ENCODE measurements around the gene KIF11. TPM values are rescaled to one million over a fixed set of nuclear protein-coding genes. Genes with fewer than 3 reads are reported as not detected.

The KIF11 gene
- total and polyA plus RNA-seq, 9 of the 15 experiments (the other 6 are each of a cell fraction or from before 2014, with no cell fraction given): 11.3 to 54.4 (median 29.2) TPM

GRCh38 chr10:92573798-92574547, 19.0 kb upstream of the KIF11 start, which contains the start of gene IDE (continued):
- TF ChIP-seq TRIM24 (IDR thresholded peaks at IDR 0.05): 0 out of 4 replicates have a peak, but pooled peaks of 1 of the 2 experiments have one; percentile 33
- TF ChIP-seq TOE1 (IDR thresholded peaks at IDR 0.05; ENCODE audit: borderline replicate concordance): peak; percentile 77; the same call in 1 of the 2 replicates
- TF ChIP-seq TOE1 (CRISPR knock-in tag; IDR thresholded peaks at IDR 0.05; ENCODE audit: borderline replicate concordance, low read depth): no peak
- peak; percentile 79 for TF ChIP-seq NFE2 (IDR thresholded peaks at IDR 0.05; ENCODE audit: low read depth)
- no peak for TF ChIP-seq ATF1 (CRISPR knock-in tag; IDR thresholded peaks at IDR 0.05)
- TF ChIP-seq ATF1 (tag; IDR thresholded peaks at IDR 0.05): peak; percentile 67
- peak; percentile 46; the same call in 1 of the 2 replicates for TF ChIP-seq SMARCA4 (IDR thresholded peaks at IDR 0.05)
- TF ChIP-seq CGGBP1 (CRISPR knock-in tag; IDR thresholded peaks at IDR 0.05): no peak
- peak; percentile 73 for TF ChIP-seq BACH1 (tag; IDR thresholded peaks at IDR 0.05)
- TF ChIP-seq MAX (CRISPR knock-in tag; IDR thresholded peaks at IDR 0.05): peak; percentile 70
- peak; percentile 50 to 65 for TF ChIP-seq E2F6 (IDR thresholded peaks at IDR 0.05; ENCODE audit: borderline replicate concordance in 1 of 2, extremely low read depth in 1 of 2, insufficient read depth in 1 of 2, insufficient read length in 1 of 2, low read depth in 1 of 2, low read length in 1 of 2, poor library complexity in 1 of 2, severe bottlenecking in 1 of 2)
- TF ChIP-seq ESRRB (CRISPR knock-in tag; IDR thresholded peaks at IDR 0.05; ENCODE audit: borderline replicate concordance): no peak
- peak; percentile 85 for TF ChIP-seq PHF8 (IDR thresholded peaks at IDR 0.05; ENCODE audit: borderline replicate concordance, low read length)
- TF ChIP-seq ETV6 (IDR thresholded peaks at IDR 0.05; ENCODE audit: borderline replicate concordance in 1 of 2, low read depth in 2 of 2, low read length in 1 of 2): no peak
- peak; percentile 83; the same call in 1 of the 2 replicates for TF ChIP-seq ETV6 (CRISPR knock-in tag; IDR thresholded peaks at IDR 0.05; ENCODE audit: borderline replicate concordance)
- peak; percentile 97 for TF ChIP-seq C11orf30 (IDR thresholded peaks at IDR 0.05; ENCODE audit: low read depth)
- 0 out of 2 replicates have a peak, but pooled peaks have one; percentile 25 for TF ChIP-seq ZBTB43 (CRISPR knock-in tag; IDR thresholded peaks at IDR 0.05)
- TF ChIP-seq SMAD4 (CRISPR knock-in tag; conservative IDR thresholded peaks at IDR 0.05): peak; percentile 78
- 0 out of 2 replicates have a peak, but pooled peaks have one; percentile 57 for TF ChIP-seq HDAC2 (IDR thresholded peaks at IDR 0.05)

All from K562 (cell line).